Raji (cell line): ENCODE data around the gene CCR7.

Experiments used
- POLR2A ChIP-seq: IDR thresholded peaks from 2 replicates; pipeline ENCODE4 v1.6.1; 2011; ENCODE audit warnings: low read depth, low read length, control low read depth; ENCODE audit not compliant: insufficient read depth

CCR7 gene

DNA sequence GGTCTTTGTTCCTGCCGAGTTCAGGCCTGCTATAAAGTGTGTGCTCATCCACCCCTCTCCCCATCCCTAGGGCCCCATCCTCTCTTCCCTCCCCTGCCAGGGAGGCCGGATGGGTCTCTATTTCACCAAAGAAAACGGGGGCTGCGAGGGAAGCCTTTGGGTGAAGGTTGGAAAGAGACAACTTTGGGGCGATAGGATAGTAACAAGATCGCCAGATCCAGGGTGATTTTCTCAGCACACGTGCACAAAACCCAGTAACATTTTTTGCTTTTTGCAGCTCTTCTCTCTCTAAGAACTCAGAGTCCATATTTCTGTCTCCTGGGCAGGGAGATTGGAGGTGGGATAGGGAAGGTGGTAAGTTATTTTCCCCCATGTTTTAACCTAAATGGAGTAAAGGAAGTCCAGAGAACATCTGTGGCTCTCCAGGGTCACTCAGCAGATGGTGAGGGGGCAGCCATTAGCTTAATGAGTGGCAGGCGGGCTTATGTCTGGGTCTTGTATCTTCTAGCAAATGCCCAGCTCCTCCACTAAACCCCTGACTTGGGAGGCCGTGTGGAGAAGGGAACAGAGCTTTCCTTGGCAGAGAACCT is 6.9 kb downstream of the CCR7 start:
- no peak for TF ChIP-seq POLR2A

GRCh38 chr17:40557531-40558299 is 7.6 kb downstream of the CCR7 start:
- TF ChIP-seq POLR2A: no peak

DNA sequence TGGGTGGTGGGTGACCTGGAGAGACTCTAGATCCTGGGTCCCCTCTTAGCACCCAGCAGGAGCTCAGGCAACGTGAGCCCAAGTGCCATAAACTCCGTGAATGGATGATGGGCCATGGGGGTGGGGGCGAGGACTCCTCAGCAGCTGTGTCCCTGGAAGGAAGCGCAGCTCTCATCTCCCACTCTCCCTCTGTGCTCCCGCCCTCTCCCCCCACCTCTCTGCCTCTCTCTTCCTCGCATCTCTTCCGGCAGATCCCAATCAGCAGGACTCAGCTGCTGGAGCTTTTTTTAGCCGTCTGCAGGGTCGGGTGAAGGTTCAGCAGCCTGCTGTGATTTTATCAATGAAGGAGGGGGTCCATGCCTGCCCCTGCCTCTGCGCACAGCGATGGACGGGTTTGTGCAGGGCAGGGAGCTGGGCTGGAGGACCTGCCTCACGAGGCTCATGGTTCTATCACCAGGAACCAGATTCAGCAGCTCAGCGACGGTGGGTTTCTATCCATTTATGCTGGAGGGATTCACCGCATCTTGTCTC is 8.3 kb downstream of the CCR7 start:
- no peak for TF ChIP-seq POLR2A

GRCh38 chr17:40556198-40556661 is 9.0 kb downstream of the CCR7 start:
- TF ChIP-seq POLR2A: no peak

DNA sequence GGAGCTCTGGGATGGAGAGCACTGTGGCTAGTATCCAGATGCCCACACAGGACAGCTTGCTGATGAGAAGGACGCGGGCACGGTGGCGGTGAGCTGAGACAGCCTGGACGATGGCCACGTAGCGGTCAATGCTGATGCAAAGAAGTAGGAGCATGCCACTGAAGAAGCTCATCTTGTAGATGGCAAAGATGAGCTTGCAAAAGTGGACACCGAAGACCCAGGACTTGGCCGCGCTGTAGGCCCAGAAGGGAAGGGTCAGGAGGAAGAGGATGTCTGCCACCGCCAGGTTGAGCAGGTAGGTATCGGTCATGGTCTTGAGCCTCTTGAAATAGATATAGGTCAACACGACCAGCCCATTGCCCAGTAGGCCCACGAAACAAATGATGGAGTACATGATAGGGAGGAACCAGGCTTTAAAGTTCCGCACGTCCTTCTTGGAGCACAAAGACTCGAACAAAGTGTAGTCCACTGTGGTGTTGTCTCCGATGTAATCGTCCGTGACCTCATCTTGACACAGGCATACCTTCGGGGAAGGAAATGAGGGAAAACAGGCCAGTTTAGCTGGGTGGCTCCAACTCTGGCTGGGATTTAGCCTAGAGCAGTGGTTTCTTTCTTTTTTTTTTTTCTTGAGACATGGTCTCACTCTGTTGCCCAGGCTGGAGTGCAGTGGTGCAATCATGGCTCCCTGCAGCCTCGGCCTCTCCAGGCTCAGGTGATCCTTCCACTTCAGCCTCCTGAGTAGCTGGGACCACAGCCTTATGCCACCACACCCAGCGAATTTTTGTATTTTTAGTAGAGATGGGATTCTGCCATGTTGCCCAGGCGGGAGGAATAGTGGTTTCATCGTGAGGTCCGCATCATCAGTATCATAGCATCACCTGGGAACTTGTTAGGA is 9.7 kb downstream of the CCR7 start:
- TF ChIP-seq POLR2A: no peak

GRCh38 chr17:40554646-40555295 is 10.5 kb downstream of the CCR7 start:
- TF ChIP-seq POLR2A: no peak

DNA sequence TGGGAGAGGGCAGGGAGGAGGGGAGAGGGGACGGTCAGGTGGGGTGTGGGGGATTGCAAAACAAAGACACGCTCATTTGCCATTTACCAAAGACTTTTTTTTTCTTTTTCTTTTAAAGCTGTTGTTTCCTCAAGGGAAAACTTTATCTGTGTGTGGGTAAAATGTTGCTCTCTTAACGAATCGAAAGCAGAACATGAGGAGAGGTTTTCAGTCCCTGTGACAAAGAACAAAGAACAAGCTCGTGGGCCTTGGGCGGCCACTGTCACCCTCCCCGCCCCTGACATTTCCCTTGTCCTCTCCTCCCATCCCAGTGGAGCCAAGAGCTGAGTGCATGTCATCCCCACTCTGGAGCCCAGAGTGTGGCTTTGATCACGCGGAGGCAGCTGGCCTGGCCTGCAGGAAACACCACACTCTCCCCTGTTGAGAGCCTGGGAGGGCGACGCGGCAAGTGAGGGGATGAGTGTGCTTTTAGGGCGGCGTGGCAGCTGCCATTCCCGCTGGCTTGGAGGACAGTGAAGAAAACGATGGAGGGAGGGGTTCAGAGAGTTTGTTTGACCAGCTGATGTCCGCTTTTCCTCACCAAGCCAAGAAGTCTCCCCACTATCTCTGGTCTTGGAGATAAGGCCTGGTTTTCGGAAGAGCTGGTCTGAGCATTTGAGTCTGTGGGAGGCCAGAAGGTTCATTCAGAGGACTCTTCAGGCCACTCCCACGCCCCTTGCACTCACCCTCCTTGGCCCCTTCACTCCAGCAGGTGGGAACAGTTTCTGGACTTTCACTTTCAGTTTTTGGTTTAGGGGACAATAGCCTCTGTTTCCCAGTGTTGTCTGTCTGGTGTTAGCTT is 11.4 kb downstream of the CCR7 start:
- no peak for TF ChIP-seq POLR2A

DNA sequence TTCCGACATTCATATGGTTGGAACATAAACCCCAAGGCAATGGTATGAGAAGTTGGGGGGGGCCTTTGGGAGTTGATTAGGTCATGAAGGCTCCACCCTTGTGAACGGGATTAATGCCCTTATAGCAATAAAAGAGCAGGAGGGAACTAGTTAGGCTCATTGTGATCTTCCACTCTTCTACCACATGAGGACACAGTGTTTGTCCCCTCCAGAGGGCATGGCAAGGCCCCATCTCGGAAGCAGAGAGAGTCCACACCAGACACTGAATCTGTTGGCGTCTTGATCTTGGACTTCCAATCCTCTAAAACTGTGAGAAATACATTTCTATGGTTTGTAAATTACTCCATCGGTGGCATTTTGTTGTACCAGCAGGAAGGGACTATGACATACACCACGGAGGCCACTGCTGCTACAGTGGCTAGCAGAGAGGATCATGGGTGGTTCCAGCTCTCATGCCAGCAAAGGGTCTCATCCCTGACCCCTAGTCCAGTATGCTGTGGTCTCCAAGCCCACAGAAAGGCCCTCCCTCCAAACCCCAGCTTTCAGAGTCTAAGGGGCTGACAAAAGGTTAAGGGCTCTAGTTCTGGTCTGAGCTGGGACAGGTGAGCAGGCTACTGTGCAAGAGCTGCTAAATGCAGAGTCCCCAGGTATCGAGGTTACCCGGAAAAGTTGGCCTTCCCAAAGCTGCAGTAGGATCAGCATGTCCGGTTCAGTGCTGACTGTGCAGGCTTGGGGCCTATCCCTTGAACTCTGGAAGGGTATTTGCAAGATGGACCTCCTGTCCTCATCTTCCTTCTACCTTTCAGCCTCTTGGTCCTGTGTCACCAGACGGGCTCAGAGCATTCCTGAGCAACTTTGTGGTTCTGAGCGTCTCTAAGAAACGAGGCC is 12.2 kb downstream of the CCR7 start:
- no peak for TF ChIP-seq POLR2A

- no peak for TF ChIP-seq POLR2A
These were observed 13.1 kb downstream of the CCR7 start for GRCh38 chr17:40551879-40552768.

- no peak for TF ChIP-seq POLR2A
These were observed 14.0 kb downstream of the CCR7 start for GRCh38 chr17:40551091-40551878.

DNA sequence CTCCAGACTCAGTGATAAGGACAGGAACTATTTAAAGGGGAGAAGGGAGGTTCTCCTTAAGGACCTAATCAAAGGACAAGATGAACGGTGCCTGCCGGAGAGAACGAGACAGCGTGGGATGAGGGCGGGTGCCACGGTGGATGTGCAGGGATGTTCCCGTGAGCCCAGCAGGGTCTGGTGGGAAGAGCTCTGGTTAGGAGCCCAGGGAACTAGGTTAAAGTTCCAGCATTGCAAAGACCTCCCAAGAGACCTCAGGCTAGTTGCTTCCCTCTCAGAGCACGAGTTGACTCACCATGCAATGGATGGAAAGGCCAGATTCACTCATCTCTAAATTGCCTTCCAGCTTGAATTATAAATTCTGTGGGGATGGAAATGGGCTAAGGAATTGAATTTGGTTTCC is 14.7 kb downstream of the CCR7 start:
- no peak for TF ChIP-seq POLR2A
